ENCODE results near the gene CENPU. TPM values are rescaled to one million over a fixed set of nuclear protein-coding genes. Genes with fewer than 3 reads are reported as not detected.

CENPU gene
- total RNA-seq, 1 donor from 2014 or later = 8.7 TPM

GRCh38 chr4:184729946-184730345 lies 4.0 kb downstream of the CENPU start:
- Histone ChIP-seq H3K36me3 (ENCODE audit: control insufficient read depth, insufficient read depth, low read length) (no peaks in the 10 kb centered on the region), H3K27me3 (ENCODE audit: control insufficient read depth, insufficient read depth, low read length) (no peaks in the 10 kb centered on the region), H3K4me3 (ENCODE audit: low read depth, low read length) (no peak overlapping the region)
- TF ChIP-seq CTCF (IDR thresholded peaks at IDR 0.05; ENCODE audit: insufficient read depth, low read length, poor library complexity, severe bottlenecking) = no peak
- no peak for DNase-seq (ENCODE audit: low read depth)

GRCh38 chr4:184728858-184729257 lies 5.0 kb downstream of the CENPU start:
- TF ChIP-seq CTCF (IDR thresholded peaks at IDR 0.05; ENCODE audit: insufficient read depth, low read length, poor library complexity, severe bottlenecking) = no peak
- Histone ChIP-seq H3K4me3 (ENCODE audit: low read depth, low read length) (no peak overlapping the region), H3K27me3 (ENCODE audit: control insufficient read depth, insufficient read depth, low read length) (no peaks in the 10 kb centered on the region), H3K36me3 (ENCODE audit: control insufficient read depth, insufficient read depth, low read length) (no peaks in the 10 kb centered on the region)
- no peak for DNase-seq (ENCODE audit: low read depth)

GRCh38 chr4:184727430-184727829 lies 6.5 kb downstream of the CENPU start:
- Histone ChIP-seq H3K27me3 (ENCODE audit: control insufficient read depth, insufficient read depth, low read length) (no peaks in the 10 kb centered on the region), H3K36me3 (ENCODE audit: control insufficient read depth, insufficient read depth, low read length) (no peaks in the 10 kb centered on the region), H3K4me3 (ENCODE audit: low read depth, low read length) (no peak overlapping the region)
- TF ChIP-seq CTCF (IDR thresholded peaks at IDR 0.05; ENCODE audit: insufficient read depth, low read length, poor library complexity, severe bottlenecking) = no peak
- no peak for DNase-seq (ENCODE audit: low read depth)

- Histone ChIP-seq H3K27me3 (ENCODE audit: control insufficient read depth, insufficient read depth, low read length) (no peaks in the 10 kb centered on the region), H3K4me3 (ENCODE audit: low read depth, low read length) (no peak overlapping the region), H3K36me3 (ENCODE audit: control insufficient read depth, insufficient read depth, low read length) (no peaks in the 10 kb centered on the region)
- no peak for TF ChIP-seq CTCF (IDR thresholded peaks at IDR 0.05; ENCODE audit: insufficient read depth, low read length, poor library complexity, severe bottlenecking)
- DNase-seq (ENCODE audit: low read depth) = no peak
Observed at GRCh38 chr4:184722798-184723197, 11.1 kb downstream of the CENPU start.

GRCh38 chr4:184721254-184721653 lies 12.6 kb downstream of the CENPU start:
- no peaks in the 10 kb centered on the region for H3K27me3 ChIP-seq (ENCODE audit: control insufficient read depth, insufficient read depth, low read length)
- no peak for DNase-seq (ENCODE audit: low read depth)
- H3K36me3 ChIP-seq (ENCODE audit: control insufficient read depth, insufficient read depth, low read length) = no peaks in the 10 kb centered on the region
- no peak for TF ChIP-seq CTCF (IDR thresholded peaks at IDR 0.05; ENCODE audit: insufficient read depth, low read length, poor library complexity, severe bottlenecking)
- H3K4me3 ChIP-seq (ENCODE audit: low read depth, low read length) = no peak overlapping the region

GRCh38 chr4:184719407-184719806 lies 14.5 kb downstream of the CENPU start:
- no peak for TF ChIP-seq CTCF (IDR thresholded peaks at IDR 0.05; ENCODE audit: insufficient read depth, low read length, poor library complexity, severe bottlenecking)
- no peak overlapping the region for H3K4me3 ChIP-seq (ENCODE audit: low read depth, low read length)
- DNase-seq (ENCODE audit: low read depth) = no peak
- no peaks in the 10 kb centered on the region for H3K27me3 ChIP-seq (ENCODE audit: control insufficient read depth, insufficient read depth, low read length)
- no peaks in the 10 kb centered on the region for H3K36me3 ChIP-seq (ENCODE audit: control insufficient read depth, insufficient read depth, low read length)

Data from kidney epithelial cell (primary cell).